Testis (tissue), 2 donors: Measurements from ENCODE around the gene TNP2.

Source experiments
- POLR2A ChIP-seq: fragments of 450-650 bp; IDR thresholded peaks from one replicate; pipeline ENCODE4 v1.6.1; 2017; ENCODE audit warnings: antibody characterized with exemption, mild to moderate bottlenecking, moderate library complexity
- TF ChIP-seq, protein P1 (sequence below), 3 experiments: fragments of 450-650 bp in 2 of 3; fragments of 200-600 bp in 1 of 3; sonication (generic) in 1 of 3; IDR thresholded peaks; one replicate each; pipeline ENCODE4 v1.5.1; 2016 to 2019; ENCODE audit warnings: antibody characterized with exemption in 3 of 3, mild to moderate bottlenecking in 2 of 3, moderate library complexity in 1 of 3

GRCh38 chr16:11233727-11234376 lies 35.3 kb downstream of the TNP2 start:
- TF ChIP-seq, protein P1, sequence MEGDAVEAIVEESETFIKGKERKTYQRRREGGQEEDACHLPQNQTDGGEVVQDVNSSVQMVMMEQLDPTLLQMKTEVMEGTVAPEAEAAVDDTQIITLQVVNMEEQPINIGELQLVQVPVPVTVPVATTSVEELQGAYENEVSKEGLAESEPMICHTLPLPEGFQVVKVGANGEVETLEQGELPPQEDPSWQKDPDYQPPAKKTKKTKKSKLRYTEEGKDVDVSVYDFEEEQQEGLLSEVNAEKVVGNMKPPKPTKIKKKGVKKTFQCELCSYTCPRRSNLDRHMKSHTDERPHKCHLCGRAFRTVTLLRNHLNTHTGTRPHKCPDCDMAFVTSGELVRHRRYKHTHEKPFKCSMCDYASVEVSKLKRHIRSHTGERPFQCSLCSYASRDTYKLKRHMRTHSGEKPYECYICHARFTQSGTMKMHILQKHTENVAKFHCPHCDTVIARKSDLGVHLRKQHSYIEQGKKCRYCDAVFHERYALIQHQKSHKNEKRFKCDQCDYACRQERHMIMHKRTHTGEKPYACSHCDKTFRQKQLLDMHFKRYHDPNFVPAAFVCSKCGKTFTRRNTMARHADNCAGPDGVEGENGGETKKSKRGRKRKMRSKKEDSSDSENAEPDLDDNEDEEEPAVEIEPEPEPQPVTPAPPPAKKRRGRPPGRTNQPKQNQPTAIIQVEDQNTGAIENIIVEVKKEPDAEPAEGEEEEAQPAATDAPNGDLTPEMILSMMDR (IDR thresholded peaks at IDR 0.05) = no peak
- no peak for TF ChIP-seq POLR2A
